Colonic mucosa (tissue), 4 donors: ENCODE measurements around the gene NLRP9. TPM values are rescaled to one million over a fixed set of nuclear protein-coding genes. Genes with fewer than 3 reads are reported as not detected.

ENCODE experiments used
- DNase-seq: peaks from one replicate; pipeline ENCODE4 v3.0.0-alpha.2; 2020
- H3K27ac ChIP-seq: fragments of 200-600 bp; one replicate; pipeline ENCODE4 v1.8.0; 2021
- H3K27me3 ChIP-seq: fragments of 200-600 bp; one replicate; pipeline ENCODE4 v1.8.0; 2021
- H3K36me3 ChIP-seq: fragments of 200-600 bp; one replicate; pipeline ENCODE4 v1.8.0; 2021
- H3K4me1 ChIP-seq: fragments of 200-600 bp; one replicate; pipeline ENCODE4 v1.8.0; 2021; ENCODE audit warnings: mild to moderate bottlenecking
- H3K4me3 ChIP-seq: fragments of 200-600 bp; one replicate; pipeline ENCODE4 v1.8.0; 2021
- H3K9ac ChIP-seq, 2 donors: one replicate each; pipeline ENCODE4 v1.7.0; 2013; ENCODE audit warnings: control low read depth in 2 of 2, low read depth in 2 of 2, low read length in 2 of 2
- H3K9me3 ChIP-seq: fragments of 200-600 bp; one replicate; pipeline ENCODE4 v1.8.0; 2021
- intact Hi-C: fragments of 100-400 bp; cut with DNase I; formaldehyde crosslinking; loops from one replicate; pipeline ENCODE4 v1.14.1; 2022
- total RNA-seq, 2 donors: library from RNA; stranded (reverse); fragmentation: NEBNext Ultra II Directional in 1 of 2; extraction: Animal tissue kit (Norgen Biotek cat#: 25700) in 1 of 2; gene quantifications; one replicate each; pipeline ENCODE4 v1.2.1, GENCODE V29; 2021
- TF ChIP-seq, protein P1 (sequence below): fragments of 200-600 bp; IDR thresholded peaks from one replicate; pipeline ENCODE4 v1.8.0; 2022; ENCODE audit warnings: antibody characterized with exemption, mild to moderate bottlenecking
- donor health status: healthy.
- donor health status: DM: no; HTN: no; CAD: no.
- donor health status: DM: no; HTN: no; CAD: no.

Gene NLRP9
- total RNA-seq, 2 donors from 2014 or later: not detected

DNA sequence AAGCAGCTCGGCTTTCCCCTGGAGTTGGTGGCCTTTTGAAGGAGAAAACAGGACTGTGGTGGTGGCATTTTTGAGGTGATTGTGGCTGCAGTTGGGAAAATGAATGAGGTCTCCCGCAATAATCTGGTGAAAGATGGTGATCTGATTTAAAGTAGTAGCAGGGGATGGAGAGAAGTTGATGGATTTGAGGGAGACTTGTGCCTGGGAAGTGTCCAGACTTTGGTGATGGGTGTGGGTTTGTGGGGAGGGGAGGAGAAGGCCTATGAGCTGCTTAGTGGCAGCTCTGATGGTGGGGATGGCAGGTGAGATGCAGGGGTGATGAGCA, 67.2 kb downstream of the NLRP9 start:
- intact Hi-C loops: no loop called here
- H3K4me1 ChIP-seq: peaks cover 3% of the 10 kb centered on the region
- no peak for DNase-seq
- no peaks in the 10 kb centered on the region for H3K9me3 ChIP-seq
- TF ChIP-seq, protein P1, sequence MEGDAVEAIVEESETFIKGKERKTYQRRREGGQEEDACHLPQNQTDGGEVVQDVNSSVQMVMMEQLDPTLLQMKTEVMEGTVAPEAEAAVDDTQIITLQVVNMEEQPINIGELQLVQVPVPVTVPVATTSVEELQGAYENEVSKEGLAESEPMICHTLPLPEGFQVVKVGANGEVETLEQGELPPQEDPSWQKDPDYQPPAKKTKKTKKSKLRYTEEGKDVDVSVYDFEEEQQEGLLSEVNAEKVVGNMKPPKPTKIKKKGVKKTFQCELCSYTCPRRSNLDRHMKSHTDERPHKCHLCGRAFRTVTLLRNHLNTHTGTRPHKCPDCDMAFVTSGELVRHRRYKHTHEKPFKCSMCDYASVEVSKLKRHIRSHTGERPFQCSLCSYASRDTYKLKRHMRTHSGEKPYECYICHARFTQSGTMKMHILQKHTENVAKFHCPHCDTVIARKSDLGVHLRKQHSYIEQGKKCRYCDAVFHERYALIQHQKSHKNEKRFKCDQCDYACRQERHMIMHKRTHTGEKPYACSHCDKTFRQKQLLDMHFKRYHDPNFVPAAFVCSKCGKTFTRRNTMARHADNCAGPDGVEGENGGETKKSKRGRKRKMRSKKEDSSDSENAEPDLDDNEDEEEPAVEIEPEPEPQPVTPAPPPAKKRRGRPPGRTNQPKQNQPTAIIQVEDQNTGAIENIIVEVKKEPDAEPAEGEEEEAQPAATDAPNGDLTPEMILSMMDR: no peak
- H3K9ac ChIP-seq: no peak overlapping the region
- H3K4me3 ChIP-seq: no peak overlapping the region
- peaks cover 19% of the 10 kb centered on the region for H3K36me3 ChIP-seq
- H3K27me3 ChIP-seq: no peaks in the 10 kb centered on the region
- no peak overlapping the region for H3K27ac ChIP-seq

- no peak overlapping the region for H3K4me3 ChIP-seq
- peaks cover 3% of the 10 kb centered on the region for H3K4me1 ChIP-seq
- DNase-seq: no peak
Observed at GRCh38 chr19:55670280-55671053, 67.7 kb downstream of the NLRP9 start.

DNA sequence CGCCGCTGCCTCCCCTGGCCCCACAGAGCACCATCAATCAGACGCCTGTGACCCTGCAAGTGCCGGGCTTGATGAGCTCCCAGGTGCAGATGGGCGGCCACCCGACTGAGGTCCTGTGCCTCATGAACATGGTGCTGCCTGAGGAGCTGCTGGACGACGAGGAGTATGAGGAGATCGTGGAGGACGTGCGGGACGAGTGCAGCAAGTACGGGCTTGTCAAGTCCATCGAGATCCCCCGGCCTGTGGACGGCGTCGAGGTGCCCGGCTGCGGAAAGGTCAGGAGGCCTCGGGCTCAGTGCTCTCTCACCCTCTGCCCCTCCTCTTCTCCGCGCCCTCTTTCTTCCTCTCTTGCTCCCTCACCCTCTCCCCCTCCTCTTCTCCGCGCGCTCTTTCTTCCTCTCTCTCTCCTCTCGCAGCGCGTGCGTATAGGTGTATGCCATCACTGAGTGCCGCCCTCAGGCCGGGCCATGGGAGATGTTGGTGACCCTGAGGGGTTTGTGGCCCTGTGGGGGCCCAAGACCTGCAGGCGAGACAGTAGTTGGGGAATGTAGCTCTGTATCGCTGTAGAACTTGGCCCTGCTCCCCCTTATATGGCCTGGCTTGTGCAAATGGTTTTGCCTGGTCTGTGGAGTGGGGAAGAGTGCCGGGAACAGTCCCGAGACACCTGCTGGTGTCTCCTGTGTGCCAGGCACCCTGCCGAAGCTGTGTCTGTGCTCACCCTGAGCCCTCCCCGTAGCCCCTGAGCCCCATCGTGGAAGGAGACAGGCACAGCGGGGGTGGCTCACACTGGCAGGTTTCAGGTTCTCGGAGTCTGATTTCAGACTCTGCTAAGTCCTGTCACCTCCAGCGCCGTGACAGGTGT, 68.6 kb downstream of the NLRP9 start:
- H3K36me3 ChIP-seq: peaks cover 19% of the 10 kb centered on the region
- no peak overlapping the region for H3K9ac ChIP-seq
- TF ChIP-seq, protein P1: no peak
- DNase-seq: no peak
- no peaks in the 10 kb centered on the region for H3K27me3 ChIP-seq
- H3K4me1 ChIP-seq: peaks cover 3% of the 10 kb centered on the region
- no peak overlapping the region for H3K4me3 ChIP-seq
- no peaks in the 10 kb centered on the region for H3K9me3 ChIP-seq
- intact Hi-C loops: no loop called here
- H3K27ac ChIP-seq: no peak overlapping the region

More at GRCh38 chr19:55670280-55671053, 67.7 kb downstream of the NLRP9 start:
- TF ChIP-seq, protein P1: no peak
- intact Hi-C loops: no loop called here
- H3K9me3 ChIP-seq: no peaks in the 10 kb centered on the region
- H3K36me3 ChIP-seq: peaks cover 19% of the 10 kb centered on the region
- H3K27me3 ChIP-seq: no peaks in the 10 kb centered on the region
- H3K9ac ChIP-seq: no peak overlapping the region
- no peak overlapping the region for H3K27ac ChIP-seq

- Histone ChIP-seq H3K36me3 (peaks cover 21% of the 10 kb centered on the region), H3K9me3 (no peaks in the 10 kb centered on the region), H3K27me3 (no peaks in the 10 kb centered on the region), H3K9ac (no peak overlapping the region), H3K27ac (no peak overlapping the region), H3K4me1 (no peaks in the 10 kb centered on the region), H3K4me3 (no peak overlapping the region)
- intact Hi-C loops: no loop called here
- TF ChIP-seq, protein P1: no peak
- DNase-seq: no peak
Observed at GRCh38 chr19:55668603-55669348, 69.4 kb downstream of the NLRP9 start.

DNA sequence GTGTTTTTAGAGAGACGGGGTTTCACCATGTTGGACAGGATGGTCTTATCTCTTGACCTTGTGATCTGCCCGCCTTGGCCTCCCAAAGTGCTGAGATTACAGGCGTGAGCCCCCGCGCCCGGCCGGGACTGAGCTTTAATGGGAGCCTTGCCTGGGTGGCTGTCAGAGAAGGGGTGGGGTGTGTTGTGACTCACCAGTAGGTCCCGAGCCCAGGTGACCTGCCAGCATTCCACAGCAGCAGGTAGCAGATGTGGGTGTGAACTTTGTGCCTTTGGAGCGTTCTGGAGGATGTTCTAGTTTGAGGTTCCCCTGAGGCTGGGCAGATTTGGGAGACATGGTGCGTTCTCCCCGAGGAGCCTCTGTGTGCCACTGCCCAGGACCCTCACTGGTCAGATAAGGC, 70.2 kb downstream of the NLRP9 start:
- Histone ChIP-seq H3K9ac (no peak overlapping the region), H3K36me3 (peaks cover 28% of the 10 kb centered on the region), H3K27ac (no peak overlapping the region), H3K4me3 (no peak overlapping the region), H3K27me3 (no peaks in the 10 kb centered on the region), H3K9me3 (no peaks in the 10 kb centered on the region), H3K4me1 (no peaks in the 10 kb centered on the region)
- DNase-seq: no peak
- intact Hi-C loops: no loop called here
- TF ChIP-seq, protein P1: no peak
